A549 (cell line): Measurements from ENCODE around the gene BTBD16.

Experiments used
- CTCF ChIP-seq: fragments of >200 bp; sonication (Bioruptor Twin); formaldehyde crosslinking; IDR thresholded peaks from 3 replicates; pipeline ENCODE4 v1.5.1; 2016
- JUN ChIP-seq, 2 experiments: fragments of >200 bp; sonication (Bioruptor Twin); formaldehyde crosslinking; IDR thresholded peaks; 2 replicates in 1 of 2; 3 replicates in 1 of 2; pipeline ENCODE4 v1.6.1; 2016 to 2017
- POLR2A ChIP-seq: IDR thresholded peaks from 2 replicates; pipeline ENCODE4 v1.6.1; 2012; ENCODE audit warnings: mild to moderate bottlenecking, low read length

- TF ChIP-seq JUN (IDR thresholded peaks at IDR 0.05) (no peak), POLR2A (no peak), CTCF (no peak)
Observed at GRCh38 chr10:122326385-122326784, 55.3 kb downstream of the BTBD16 start.
